Common myeloid progenitor, CD34-positive (primary cell): ENCODE measurements around the gene FHIT.

Source experiments
- CTCF ChIA-PET: fragments of 350-600 bp; sonication (Branson Sonifier 250); formaldehyde crosslinking; loops from one replicate; lab custom pipeline; 2021; ENCODE audit warnings: antibody characterized with exemption; lab: Charles Lee
- POLR2A ChIA-PET: fragments of 350-600 bp; sonication (Branson Sonifier 250); formaldehyde crosslinking; loops from one replicate; lab custom pipeline; 2021; ENCODE audit warnings: antibody characterized with exemption; lab: Charles Lee
- DNase-seq, 3 donors: peaks; one replicate each; pipeline versions ENCODE4 v3.0.0 to v3.0.0-alpha.2; 2013
- H3K27ac ChIP-seq, 2 experiments: 1 replicate in 1 of 2; 2 replicates in 1 of 2; pipeline ENCODE4 v1.7.0; 2013; ENCODE audit warnings: inconsistent platforms in 2 of 2, low read length in 2 of 2, mild to moderate bottlenecking in 2 of 2, low read depth in 1 of 2, moderate library complexity in 1 of 2; ENCODE audit not compliant: severe bottlenecking in 2 of 2, insufficient read depth in 1 of 2, poor library complexity in 1 of 2
- H3K27me3 ChIP-seq, 5 experiments: replicated peaks in 2 of 5; 1 replicate in 3 of 5; 2 replicates in 2 of 5; pipeline versions ENCODE4 v1.6.1 to v1.7.0; 2013; ENCODE audit warnings: low read length in 4 of 5, mild to moderate bottlenecking in 2 of 5, moderate library complexity in 2 of 5, inconsistent platforms in 1 of 5; ENCODE audit not compliant: insufficient read depth in 5 of 5, control insufficient read depth in 4 of 5
- H3K36me3 ChIP-seq, 4 experiments: 1 replicate in 2 of 4; 2 replicates in 2 of 4; pipeline versions ENCODE4 v1.6.1 to v1.7.0; 2013; ENCODE audit warnings: low read length in 3 of 4, control low read depth in 1 of 4, mild to moderate bottlenecking in 1 of 4; ENCODE audit not compliant: control insufficient read depth in 4 of 4, insufficient read depth in 4 of 4
- H3K4me1 ChIP-seq, 4 experiments: 1 replicate in 3 of 4; 2 replicates in 1 of 4; pipeline versions ENCODE4 v1.6.1 to v1.7.1; 2013; ENCODE audit warnings: low read length in 3 of 4, mild to moderate bottlenecking in 3 of 4, control low read depth in 1 of 4, inconsistent platforms in 1 of 4, moderate library complexity in 1 of 4; ENCODE audit not compliant: control insufficient read depth in 4 of 4, insufficient read depth in 4 of 4; ENCODE audit errors: control extremely low read depth in 1 of 4
- H3K4me3 ChIP-seq, 7 experiments: 1 replicate in 4 of 7; 2 replicates in 3 of 7; pipeline versions ENCODE4 v1.5.1 to v1.7.0; 2013; ENCODE audit warnings: mild to moderate bottlenecking in 7 of 7, low read length in 6 of 7, moderate library complexity in 6 of 7, inconsistent platforms in 2 of 7, low read depth in 2 of 7, control low read depth in 1 of 7; ENCODE audit not compliant: insufficient read depth in 4 of 7, control insufficient read depth in 1 of 7; ENCODE audit errors: extremely low read depth in 1 of 7
- H3K9me3 ChIP-seq, 5 experiments: 1 replicate in 4 of 5; 2 replicates in 1 of 5; pipeline versions ENCODE4 v1.6.1 to v1.7.1; 2013; ENCODE audit warnings: low read length in 4 of 5, mild to moderate bottlenecking in 2 of 5, inconsistent platforms in 1 of 5, low read depth in 1 of 5, moderate library complexity in 1 of 5; ENCODE audit not compliant: control insufficient read depth in 4 of 5, insufficient read depth in 2 of 5; ENCODE audit errors: control extremely low read depth in 1 of 5
- WGBS: methylation state at CpG from one replicate; pipeline ENCODE4 v1.1.5; 2013; ENCODE audit not compliant: insufficient coverage; 5-methylcytosine and 5-hydroxymethylcytosine counted together

The FHIT gene

DNA sequence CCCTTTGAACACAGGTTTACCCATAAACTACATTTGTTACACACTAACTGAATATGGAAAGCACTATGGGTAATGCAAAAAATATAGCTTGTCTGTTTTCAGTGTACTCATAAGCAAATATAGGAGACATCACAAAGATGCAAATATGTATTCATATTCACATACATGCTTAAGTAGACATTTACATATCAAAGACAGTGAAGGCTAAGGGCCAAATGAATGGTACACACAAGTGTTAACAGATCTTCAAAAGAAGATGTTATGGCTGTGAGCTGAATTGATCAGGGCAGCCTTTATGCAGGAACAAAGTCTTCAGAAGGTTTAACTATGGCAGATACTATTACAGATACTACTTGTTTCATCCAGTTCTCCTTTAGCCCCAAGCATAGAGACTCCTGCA is 384.1 kb downstream of the FHIT start:
- Histone ChIP-seq H3K4me3 (no peak overlapping the region), H3K4me1 (no peaks in the 10 kb centered on the region), H3K27me3 (no peaks in the 10 kb centered on the region), H3K36me3 (no peaks in the 10 kb centered on the region), H3K27ac (no peak overlapping the region), H3K9me3 (peaks cover 0 to 2% (median 2%) of the 10 kb centered on the region in 5 experiments)
- DNase-seq, result no peak
- ChIA-PET POLR2A (no interaction called here), CTCF (no interaction called here)

DNA sequence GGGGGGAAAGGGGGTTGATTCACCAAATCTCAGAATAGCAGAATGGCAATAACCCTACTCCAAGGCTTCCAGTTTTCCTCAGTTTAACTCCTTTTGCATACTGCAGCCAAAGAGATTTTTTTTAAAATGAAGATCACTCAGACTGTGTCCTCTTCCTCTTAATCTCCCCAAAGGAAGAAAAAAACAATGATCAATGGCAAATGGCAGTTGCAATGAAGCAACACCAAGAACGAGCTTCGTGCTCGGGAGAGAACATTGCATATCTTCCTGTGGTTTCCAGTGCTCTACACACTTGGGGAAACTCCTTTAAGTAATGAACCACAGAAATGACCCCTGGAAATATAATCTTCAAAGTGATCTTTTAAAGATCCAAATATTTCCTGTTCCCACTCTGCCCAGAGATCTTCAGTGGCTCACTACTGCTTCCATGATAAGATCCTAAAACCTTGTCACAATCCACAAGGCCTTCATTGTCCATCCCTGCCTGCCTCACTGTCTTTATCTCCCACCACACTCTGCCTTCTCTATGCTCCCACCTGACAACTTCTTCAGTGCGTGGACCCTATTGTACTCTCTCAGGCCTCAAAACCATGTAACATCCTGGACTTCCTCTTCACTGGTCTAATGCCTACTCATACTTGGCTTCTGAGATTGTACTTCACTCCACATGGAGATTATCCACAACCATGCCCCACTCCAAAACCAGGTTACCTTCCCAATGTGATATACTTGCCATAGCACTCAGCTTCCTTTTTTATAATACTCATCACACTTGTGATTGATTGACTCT is 394.8 kb downstream of the FHIT start:
- Histone ChIP-seq H3K27ac (no peak overlapping the region), H3K36me3 (no peaks in the 10 kb centered on the region), H3K27me3 (no peaks in the 10 kb centered on the region), H3K4me1 (peaks cover 0 to 14% (median 2%) of the 10 kb centered on the region in 4 experiments), H3K4me3 (no peak overlapping the region), H3K9me3 (peaks cover 0 to 9% (median 2%) of the 10 kb centered on the region in 5 experiments)
- ChIA-PET CTCF (no interaction called here), POLR2A (no interaction called here)
- 61% methylated on average over 4 of the region's 4 CpGs for WGBS
- peak in 2 of 3 donors; percentile 13 to 14 for DNase-seq

DNA sequence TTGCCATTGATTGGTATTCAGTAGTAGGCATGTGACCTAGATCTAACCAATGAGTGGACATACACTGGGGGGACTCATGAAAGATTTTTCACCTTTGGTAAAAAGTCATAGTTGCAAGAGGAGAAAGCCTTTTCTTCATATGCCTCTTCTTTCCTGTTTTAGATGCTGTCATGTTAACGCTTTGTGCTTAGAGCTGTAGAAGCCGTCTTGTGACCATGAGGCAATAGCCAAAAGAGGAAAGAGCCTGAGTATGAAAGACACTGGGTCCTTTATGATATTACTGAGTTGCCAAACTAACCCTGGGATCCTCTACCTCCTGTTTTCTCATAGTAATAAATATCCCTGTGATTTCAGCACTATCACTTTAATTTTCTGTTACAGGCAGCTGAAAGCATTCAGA is 396.0 kb downstream of the FHIT start:
- Histone ChIP-seq H3K27ac (no peak overlapping the region), H3K4me1 (peaks cover 1 to 14% (median 3%) of the 10 kb centered on the region in 4 experiments), H3K9me3 (peaks cover 0 to 6% (median 2%) of the 10 kb centered on the region in 5 experiments), H3K4me3 (no peak overlapping the region), H3K36me3 (no peaks in the 10 kb centered on the region), H3K27me3 (no peaks in the 10 kb centered on the region)
- no CpG with 5 or more reads among the region's 2 CpGs for WGBS
- DNase-seq, result no peak
- POLR2A ChIA-PET, result no interaction called here
- CTCF ChIA-PET, result no interaction called here

- Histone ChIP-seq H3K36me3 (no peaks in the 10 kb centered on the region), H3K27me3 (no peaks in the 10 kb centered on the region), H3K4me1 (peaks cover 4 to 19% (median 5%) of the 10 kb centered on the region in 4 experiments), H3K9me3 (peaks cover 0 to 6% (median 2%) of the 10 kb centered on the region in 5 experiments), H3K4me3 (no peak overlapping the region), H3K27ac (no peak overlapping the region)
- CTCF ChIA-PET, result no interaction called here
- DNase-seq, result no peak
- POLR2A ChIA-PET, result no interaction called here
- no CpG with 5 or more reads among the region's 1 CpG for WGBS
Measured at GRCh38 chr3:60854791-60855190, 396.5 kb downstream of the FHIT start.

GRCh38 chr3:60847791-60848190 is 403.5 kb downstream of the FHIT start:
- no CpG with 5 or more reads among the region's 2 CpGs for WGBS
- H3K4me1 ChIP-seq, result peaks cover 0 to 7% (median 4%) of the 10 kb centered on the region in 4 experiments
- no peaks in the 10 kb centered on the region for H3K27me3 ChIP-seq
- CTCF ChIA-PET, result no interaction called here
- DNase-seq, result no peak
- no peak overlapping the region for H3K4me3 ChIP-seq
- POLR2A ChIA-PET, result no interaction called here
- H3K27ac ChIP-seq, result no peak overlapping the region
- peaks cover 0 to 6% (median 2%) of the 10 kb centered on the region in 5 experiments for H3K9me3 ChIP-seq
- no peaks in the 10 kb centered on the region for H3K36me3 ChIP-seq

DNA sequence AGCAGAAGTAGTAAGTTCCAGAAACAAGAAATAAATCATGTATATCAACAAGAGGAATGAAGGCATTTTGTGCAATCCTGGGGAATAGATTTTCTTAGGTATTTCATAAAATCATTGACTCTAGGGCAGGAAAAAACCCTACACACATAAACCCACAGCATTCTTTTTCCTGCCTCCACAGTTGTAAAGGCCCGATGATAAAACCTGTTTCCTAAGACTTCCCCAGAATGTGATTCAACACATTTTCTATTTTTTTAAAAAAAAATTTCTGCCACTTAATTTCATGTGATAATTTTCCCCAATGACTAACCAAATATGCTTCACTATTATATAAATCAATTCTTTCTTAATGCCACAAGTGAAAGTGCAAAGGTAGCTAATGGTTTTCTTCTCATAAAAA is 407.0 kb downstream of the FHIT start:
- Histone ChIP-seq H3K27me3 (no peaks in the 10 kb centered on the region), H3K36me3 (no peaks in the 10 kb centered on the region), H3K4me1 (no peaks in the 10 kb centered on the region), H3K4me3 (no peak overlapping the region), H3K9me3 (no peaks in the 10 kb centered on the region), H3K27ac (no peak overlapping the region)
- WGBS, result 67% methylated on average over 1 of the region's 1 CpG
- ChIA-PET CTCF (no interaction called here), POLR2A (no interaction called here)
- no peak for DNase-seq

DNA sequence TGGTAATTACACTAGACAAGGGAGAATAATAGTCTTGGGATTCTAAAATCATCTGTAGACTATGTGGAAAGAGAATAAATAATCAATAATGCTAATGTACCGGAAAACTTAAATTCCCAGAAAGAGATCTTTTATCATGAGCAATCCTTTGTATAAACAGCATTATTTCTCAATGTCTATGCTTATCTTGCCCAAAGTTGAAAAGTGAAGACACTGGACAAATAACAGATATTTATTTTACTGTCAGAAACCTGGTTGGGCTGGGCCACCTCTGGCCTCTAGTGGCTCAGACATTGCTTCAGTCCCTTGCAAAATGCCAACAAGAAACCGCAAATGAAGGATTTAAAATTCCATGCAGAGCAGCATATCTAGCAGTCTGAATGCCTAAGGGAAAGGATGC is 409.9 kb downstream of the FHIT start:
- no peak for DNase-seq
- H3K27me3 ChIP-seq, result no peaks in the 10 kb centered on the region
- ChIA-PET CTCF (no interaction called here), POLR2A (no interaction called here)
- H3K27ac ChIP-seq, result no peak overlapping the region
- no peaks in the 10 kb centered on the region for H3K36me3 ChIP-seq
- H3K4me3 ChIP-seq, result no peak overlapping the region
- H3K4me1 ChIP-seq, result no peaks in the 10 kb centered on the region
- peaks cover 0 to 3% (median 0%) of the 10 kb centered on the region in 5 experiments for H3K9me3 ChIP-seq
- WGBS, result 100% methylated on average over 1 of the region's 2 CpGs
